ENCODE measurements around the gene MRC1.
"Not testable (repeated sequence)": the region's sequence is repeated elsewhere in the genome, so short reads cannot be mapped to it uniquely, and the experiment has no call there.

The MRC1 gene

DNA sequence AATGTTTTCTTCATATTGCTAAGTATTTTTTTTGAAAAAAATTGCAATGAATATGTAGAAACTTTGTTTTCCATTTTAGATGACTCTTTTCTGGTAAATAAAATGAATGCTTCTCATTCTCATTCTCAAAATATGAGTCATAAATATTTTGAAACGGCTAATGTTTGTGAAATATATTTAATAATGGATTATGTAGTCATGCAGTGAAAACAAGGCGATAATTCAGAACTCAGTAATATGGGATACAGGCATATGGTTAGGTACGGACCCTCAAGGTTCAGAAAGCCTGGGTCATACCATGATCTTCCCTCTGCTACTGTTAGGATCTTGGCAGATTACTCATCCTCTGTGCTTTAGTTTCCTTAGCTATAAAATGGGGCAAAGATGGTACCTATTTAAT, 96.3 kb downstream of the MRC1 start:
- no peak for DNase-seq (ENCODE audit: low read depth in 2 of 2)

GRCh38 chr10:17906002-17906401, 96.9 kb downstream of the MRC1 start:
- no peak for DNase-seq (ENCODE audit: low read depth in 2 of 2)

DNA sequence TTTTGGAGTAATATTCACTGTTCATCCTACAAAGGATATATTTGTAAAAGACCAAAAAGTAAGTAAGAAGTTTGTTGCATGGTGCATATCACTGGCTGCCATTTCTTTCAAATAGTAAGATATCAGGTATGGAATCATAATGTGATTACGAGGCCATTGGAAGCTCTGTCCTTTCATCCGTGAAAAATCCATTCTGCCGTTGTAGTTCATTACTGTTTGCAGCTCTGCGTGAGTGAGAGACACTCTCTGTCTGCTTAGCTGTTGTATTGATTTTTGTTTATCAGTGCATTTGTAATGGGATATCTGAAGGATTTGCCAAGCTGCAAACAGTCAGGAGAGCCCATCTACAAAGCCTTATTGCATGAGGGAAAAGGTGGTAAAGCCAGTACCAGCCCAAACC, 98.5 kb downstream of the MRC1 start:
- no peak for DNase-seq (ENCODE audit: low read depth in 2 of 2)

DNA sequence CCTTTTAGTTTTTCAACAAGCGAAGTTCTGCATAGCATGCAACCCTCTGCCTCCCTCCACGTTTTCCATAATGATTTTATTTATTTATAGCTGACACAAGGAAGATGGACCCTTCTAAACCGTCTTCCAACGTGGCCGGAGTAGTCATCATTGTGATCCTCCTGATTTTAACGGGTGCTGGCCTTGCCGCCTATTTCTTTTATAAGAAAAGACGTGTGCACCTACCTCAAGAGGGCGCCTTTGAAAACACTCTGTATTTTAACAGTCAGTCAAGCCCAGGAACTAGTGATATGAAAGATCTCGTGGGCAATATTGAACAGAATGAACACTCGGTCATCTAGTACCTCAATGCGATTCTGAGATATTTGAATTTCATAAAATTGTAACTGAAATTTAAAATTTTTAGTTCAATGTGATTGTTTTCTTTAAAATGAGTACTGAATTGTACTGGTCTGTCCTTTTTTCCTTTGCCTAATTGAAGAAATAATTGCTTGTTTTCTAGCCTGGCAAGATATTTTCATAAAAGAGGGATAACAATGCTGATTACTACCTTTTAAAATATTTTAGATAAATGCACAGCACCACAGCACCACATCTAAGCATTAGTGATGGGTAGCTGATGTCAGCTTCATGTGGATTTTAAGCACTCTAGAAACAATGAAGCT, 101.1 kb downstream of the MRC1 start:
- no peak for DNase-seq (ENCODE audit: low read depth in 2 of 2)

- no peak for DNase-seq (ENCODE audit: low read depth in 2 of 2)
These were observed 103.6 kb downstream of the MRC1 start for GRCh38 chr10:17912754-17913153.

GRCh38 chr10:17913604-17914003, 104.5 kb downstream of the MRC1 start:
- DNase-seq (ENCODE audit: low read depth in 2 of 2) = no peak

DNA sequence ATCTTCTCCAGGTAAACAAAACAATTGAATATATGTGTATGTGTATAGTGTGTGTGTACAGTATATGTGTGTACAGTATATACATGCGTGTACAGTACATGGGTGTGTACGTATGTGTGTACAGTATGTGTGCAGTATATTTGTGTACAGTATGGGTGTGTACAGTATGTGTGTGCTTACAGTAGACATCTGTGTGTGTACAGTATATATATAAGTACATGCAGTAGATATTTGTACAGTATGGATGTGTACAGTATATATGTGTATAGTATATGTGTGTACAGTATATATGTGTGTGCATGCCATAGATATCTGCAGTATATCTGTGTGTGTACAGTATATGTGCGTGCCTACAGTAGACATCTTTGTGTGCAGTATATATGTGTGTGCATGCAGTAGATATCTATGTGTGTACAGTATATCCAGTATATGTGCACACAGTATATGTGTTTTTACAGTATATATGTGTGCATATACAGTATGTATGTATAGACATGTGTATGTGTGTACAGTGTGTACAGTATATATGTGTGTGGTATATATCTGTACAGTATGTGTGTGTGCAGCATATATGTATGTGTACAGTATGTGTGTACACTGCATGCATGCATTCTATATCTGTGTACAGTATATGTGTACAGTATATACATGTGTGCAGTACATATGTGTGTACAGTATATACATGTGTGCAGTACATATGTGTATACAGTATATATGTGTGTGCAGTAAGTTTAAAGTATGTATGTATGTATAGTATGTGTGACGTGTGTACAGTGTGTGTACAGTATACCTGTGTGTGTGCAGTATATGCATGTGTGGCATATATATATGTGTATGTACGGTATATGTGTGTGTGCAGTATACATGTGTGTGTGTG, 105.3 kb downstream of the MRC1 start:
- no peak for DNase-seq (ENCODE audit: low read depth in 2 of 2)

DNA sequence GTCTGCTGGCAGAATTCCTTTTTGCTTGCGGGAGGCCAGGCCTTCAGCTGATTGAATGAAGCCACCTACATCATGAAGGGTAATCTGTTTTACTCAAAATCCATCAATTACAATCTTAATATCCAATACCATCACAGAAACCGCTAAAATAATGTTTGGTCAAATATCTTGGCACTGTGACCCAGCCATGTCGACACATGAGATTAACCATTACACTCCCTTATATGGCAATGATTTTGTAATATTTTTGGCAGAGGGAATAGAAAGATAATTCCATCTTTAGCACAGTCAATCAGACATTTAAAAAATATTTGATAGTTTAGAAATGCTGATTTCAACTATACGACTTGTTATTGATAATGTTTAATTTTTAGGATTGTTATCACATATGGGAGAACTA, 106.0 kb downstream of the MRC1 start:
- no peak for DNase-seq (ENCODE audit: low read depth in 2 of 2)

DNA sequence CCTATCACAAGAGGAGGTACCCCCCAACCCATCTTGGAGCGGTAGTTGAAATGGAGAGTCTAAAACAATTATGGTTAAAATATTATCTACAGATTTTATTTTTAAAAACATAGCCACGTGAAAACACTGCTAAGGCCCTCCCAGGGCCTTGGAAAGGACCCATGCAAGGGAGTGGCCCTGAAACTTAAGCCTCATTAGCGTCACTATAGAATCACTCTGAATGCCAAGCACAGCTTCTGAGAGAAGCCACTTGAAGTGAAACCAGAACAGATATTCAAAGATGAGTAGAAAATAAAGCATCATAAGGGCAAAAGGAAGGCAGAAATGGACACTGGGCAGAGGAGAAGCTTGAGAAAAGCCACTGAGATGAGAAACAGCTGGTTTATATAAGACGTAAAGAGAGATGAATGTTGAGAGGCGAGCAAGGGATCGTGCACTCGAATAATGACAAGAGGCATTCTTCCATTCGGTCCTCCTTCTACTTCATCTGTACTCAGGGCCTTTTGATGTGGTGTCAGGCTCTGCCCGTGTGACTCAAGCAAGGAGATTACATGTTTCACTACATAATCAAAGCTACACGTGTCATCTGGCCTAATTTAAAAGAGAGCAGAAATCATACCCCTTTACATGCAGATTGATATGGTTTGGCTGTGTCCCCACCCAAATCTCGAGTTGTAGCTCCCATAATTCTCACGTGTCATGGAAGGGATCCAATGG, 109.2 kb downstream of the MRC1 start:
- DNase-seq (ENCODE audit: low read depth in 2 of 2) = no peak

DNA sequence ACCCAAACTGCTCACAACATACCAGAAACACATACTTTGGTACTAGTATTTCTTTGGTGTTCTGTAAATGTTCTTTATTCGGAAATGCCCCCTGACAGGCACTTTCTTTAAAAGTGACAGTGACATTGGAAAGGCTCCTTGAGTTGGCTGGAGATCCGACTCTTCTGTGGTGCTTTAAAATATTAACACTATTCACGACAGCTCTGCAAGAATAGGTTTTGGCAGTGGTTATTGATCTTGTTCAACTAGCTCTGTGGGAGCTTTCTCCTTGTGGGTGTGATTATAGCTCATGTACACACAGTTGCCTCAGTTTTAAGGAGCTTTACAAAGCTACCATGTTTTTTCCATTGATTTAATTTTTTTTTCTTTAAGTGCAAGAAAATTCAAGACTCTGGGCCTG, 112.2 kb downstream of the MRC1 start:
- no peak for DNase-seq (ENCODE audit: low read depth in 2 of 2)

GRCh38 chr10:17923728-17924127, 114.6 kb downstream of the MRC1 start:
- no peak for DNase-seq (ENCODE audit: low read depth in 2 of 2)

GRCh38 chr10:17943033-17943745, 134.0 kb downstream of the MRC1 start:
- DNase-seq (ENCODE audit: low read depth in 2 of 2) = no peak

GRCh38 chr10:17950269-17950668, 141.1 kb downstream of the MRC1 start:
- not testable (repeated sequence) for DNase-seq (ENCODE audit: low read depth in 2 of 2)

DNA sequence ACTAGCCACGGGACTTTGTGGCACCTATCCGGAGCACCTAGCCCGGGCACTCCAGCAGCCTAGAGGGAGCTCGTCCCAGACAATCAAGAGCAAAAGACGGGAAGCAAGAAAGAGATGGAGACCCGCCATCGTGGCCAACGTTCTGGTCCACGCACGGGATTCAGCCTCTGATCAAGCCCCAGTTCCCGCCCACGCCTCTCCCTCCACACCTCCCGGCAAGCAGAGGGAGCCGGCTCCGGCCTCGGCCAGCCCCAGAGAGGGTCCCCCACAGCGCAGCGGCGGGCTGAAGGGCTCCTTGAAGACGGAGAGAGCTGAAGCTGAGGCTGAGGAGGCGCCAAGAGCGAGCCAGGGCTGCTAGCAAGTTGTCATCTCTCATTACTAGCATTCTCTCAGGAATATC, 141.6 kb downstream of the MRC1 start:
- no peak for DNase-seq (ENCODE audit: low read depth in 2 of 2)

- no peak for DNase-seq (ENCODE audit: low read depth in 2 of 2)
These were observed 142.8 kb downstream of the MRC1 start, which contains the start of gene SLC39A12 for GRCh38 chr10:17951868-17952371. TSS of gene SLC39A12 (plus strand) at chr10:17951918. CDS start at chr10:17953277, 1,359 bp downstream.

DNA sequence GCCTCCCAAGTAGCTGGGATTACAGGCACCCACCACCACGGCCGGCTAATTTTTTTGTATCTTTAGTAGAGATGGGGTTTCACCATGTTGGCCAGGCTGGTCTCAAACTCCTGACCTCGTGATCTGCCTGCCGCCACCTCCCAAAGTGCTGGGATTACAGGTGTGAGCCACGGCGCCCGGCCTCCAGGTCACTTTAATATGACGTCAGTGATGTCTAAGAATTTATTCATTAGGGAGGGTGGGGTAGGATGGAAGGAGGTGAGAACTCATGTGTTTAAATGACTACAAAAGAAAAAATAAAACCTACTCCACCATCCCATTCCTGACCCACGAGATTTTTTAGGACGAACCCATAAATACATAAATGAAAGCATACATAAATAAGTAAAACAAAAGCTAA, 145.2 kb downstream of the MRC1 start:
- DNase-seq (ENCODE audit: low read depth in 2 of 2) = not testable (repeated sequence)

- DNase-seq (ENCODE audit: low read depth in 2 of 2) = no peak
These were observed 145.7 kb downstream of the MRC1 start for GRCh38 chr10:17954861-17955260.

GRCh38 chr10:17958049-17958448, 148.9 kb downstream of the MRC1 start:
- DNase-seq (ENCODE audit: low read depth in 2 of 2) = no peak

- no peak for DNase-seq (ENCODE audit: low read depth in 2 of 2)
These were observed 150.7 kb downstream of the MRC1 start for GRCh38 chr10:17959870-17960269.

Measured in stimulated activated CD8-positive, alpha-beta memory T cell treated with anti-CD3 and anti-CD28 coated beads, Interleukin-2, amount 100 ng/mL, for 1 hour (primary cell).